ENCODE data around the gene CHKB. TPM values are rescaled to one million over a fixed set of nuclear protein-coding genes. Genes with fewer than 3 reads are reported as not detected.
A peak's percentile ranks its signal among the peaks of the same experiment; 100 is the strongest.

CHKB gene
- total and polyA plus RNA-seq, 2 of the 4 experiments (the other 2 are of a cell fraction): 8.1 to 36.9 TPM

DNA sequence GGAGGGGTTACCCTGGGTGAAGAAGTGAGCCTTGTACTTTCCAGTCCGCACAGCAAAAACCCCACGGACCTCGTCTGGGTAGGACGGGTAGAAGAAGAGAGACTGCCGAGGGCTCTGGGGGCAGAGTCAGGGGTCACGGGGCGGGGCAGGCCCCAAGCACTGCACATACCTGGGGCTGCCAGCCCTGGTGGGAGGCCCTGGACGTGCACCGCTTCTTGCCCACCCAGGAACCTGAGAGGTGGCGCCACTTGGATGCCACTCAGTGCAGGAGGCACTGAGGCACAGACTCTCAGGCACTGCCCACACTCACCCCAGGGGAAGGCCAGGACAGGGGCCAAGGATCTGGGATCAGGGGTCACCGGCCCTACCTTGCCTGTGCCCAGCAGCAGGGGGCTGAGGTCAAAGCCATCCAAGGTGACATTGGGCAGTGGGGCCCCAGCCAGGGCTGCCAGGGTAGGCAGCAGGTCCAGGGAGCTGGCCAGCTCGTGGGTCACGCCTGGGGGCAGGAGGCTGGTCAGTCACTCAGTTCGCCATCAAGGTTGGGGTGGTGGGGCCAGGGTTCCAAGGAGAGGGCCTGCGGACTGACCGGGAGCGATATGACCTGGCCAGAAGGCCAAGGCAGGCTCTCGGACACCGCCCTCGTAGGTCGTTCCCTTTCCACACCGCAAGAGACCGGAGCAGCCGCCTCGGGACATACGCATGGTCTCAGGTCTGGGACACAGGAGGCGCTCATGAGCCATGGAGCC lies 43.1 kb upstream of the CHKB start:
- Histone ChIP-seq H3K9me3 (ENCODE audit: control insufficient read depth, insufficient read depth, low read length) (no peaks in the 10 kb centered on the region), H2BK15ac (ENCODE audit: low read depth, low read length) (no peak overlapping the region), H2AK5ac (ENCODE audit: low read depth, low read length) (no peak overlapping the region), H3K14ac (replicated peaks; ENCODE audit: low read depth, low read length) (no peak overlapping the region), H4K8ac (ENCODE audit: low read depth in 2 of 2, low read length in 2 of 2) (no peak overlapping the region), H2BK120ac (ENCODE audit: low read depth, low read length) (no peak overlapping the region), H2BK5ac (ENCODE audit: low read depth, low read length, poor library complexity, severe bottlenecking) (no peak overlapping the region), H3K27ac (ENCODE audit: insufficient read depth, low read length) (no peak overlapping the region), H3K27me3 (ENCODE audit: control insufficient read depth, insufficient read depth, low read length) (no peaks in the 10 kb centered on the region), H3K4me3 (ENCODE audit: insufficient read depth, low read depth, low read length) (no peak overlapping the region), H3K4me2 (ENCODE audit: low read depth, low read length) (no peak overlapping the region), H3K9ac (ENCODE audit: low read depth, low read length) (no peak overlapping the region), H4K91ac (ENCODE audit: insufficient read depth, low read depth, low read length) (no peak overlapping the region), H3K56ac (ENCODE audit: extremely low read depth, insufficient read depth, low read length) (no peak overlapping the region), H3K4me1 (ENCODE audit: control insufficient read depth, insufficient read depth, low read length) (peaks cover 14% of the 10 kb centered on the region; the same call in 1 of the 2 replicates), H3K36me3 (ENCODE audit: control insufficient read depth, insufficient read depth, low read length) (peaks cover 2% of the 10 kb centered on the region; the same call in 1 of the 2 replicates), H3K4ac (ENCODE audit: low read depth, low read length) (no peak overlapping the region), H3K18ac (ENCODE audit: low read depth, low read length) (no peak overlapping the region), H2BK20ac (ENCODE audit: low read depth, low read length) (no peak overlapping the region), H2AFZ (replicated peaks; ENCODE audit: low read length, poor library complexity) (no peak overlapping the region), H4K20me1 (ENCODE audit: insufficient read depth, low read length) (peaks cover 6% of the 10 kb centered on the region), H3K9me1 (ENCODE audit: insufficient read depth, low read length) (peaks cover 9% of the 10 kb centered on the region), H2AK9ac (replicated peaks; ENCODE audit: low read depth, low read length, poor library complexity) (no peak overlapping the region), H3K79me1 (ENCODE audit: low read depth in 1 of 2, low read length in 2 of 2) (peaks cover 6 to 24% of the 10 kb centered on the region in 2 experiments; a peak in 2 of 4 replicates), H4K5ac (ENCODE audit: low read depth, low read length) (no peak overlapping the region), H3K23ac (ENCODE audit: low read depth, low read length) (no peak overlapping the region)
- ChIA-PET CTCF (no interaction called here), POLR2A (ENCODE audit: unreplicated experiment) (no interaction called here)
- 90% methylated on average over 12 of the region's 27 CpGs; no CpG with 5 or more reads in 1 of the 2 experiments for WGBS, 2 experiments (ENCODE audit: extremely low coverage in 2 of 2, insufficient read length in 1 of 2)
- dilution Hi-C loops (cut with HindIII; ENCODE audit: low sequenced_read_pairs, unreplicated experiment): no loop called here
- DNase-seq (no peak), ATAC-seq (ENCODE audit: low read depth) (no peak)
- no TSS peak for BruUV-seq (replicated peaks)
- TF ChIP-seq, protein P1, sequence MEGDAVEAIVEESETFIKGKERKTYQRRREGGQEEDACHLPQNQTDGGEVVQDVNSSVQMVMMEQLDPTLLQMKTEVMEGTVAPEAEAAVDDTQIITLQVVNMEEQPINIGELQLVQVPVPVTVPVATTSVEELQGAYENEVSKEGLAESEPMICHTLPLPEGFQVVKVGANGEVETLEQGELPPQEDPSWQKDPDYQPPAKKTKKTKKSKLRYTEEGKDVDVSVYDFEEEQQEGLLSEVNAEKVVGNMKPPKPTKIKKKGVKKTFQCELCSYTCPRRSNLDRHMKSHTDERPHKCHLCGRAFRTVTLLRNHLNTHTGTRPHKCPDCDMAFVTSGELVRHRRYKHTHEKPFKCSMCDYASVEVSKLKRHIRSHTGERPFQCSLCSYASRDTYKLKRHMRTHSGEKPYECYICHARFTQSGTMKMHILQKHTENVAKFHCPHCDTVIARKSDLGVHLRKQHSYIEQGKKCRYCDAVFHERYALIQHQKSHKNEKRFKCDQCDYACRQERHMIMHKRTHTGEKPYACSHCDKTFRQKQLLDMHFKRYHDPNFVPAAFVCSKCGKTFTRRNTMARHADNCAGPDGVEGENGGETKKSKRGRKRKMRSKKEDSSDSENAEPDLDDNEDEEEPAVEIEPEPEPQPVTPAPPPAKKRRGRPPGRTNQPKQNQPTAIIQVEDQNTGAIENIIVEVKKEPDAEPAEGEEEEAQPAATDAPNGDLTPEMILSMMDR (conservative IDR thresholded peaks at IDR 0.05; ENCODE audit: low read depth, low read length): 0 out of 2 replicates have a peak, but pooled peaks have one; percentile 17
- TF ChIP-seq, protein P2, sequence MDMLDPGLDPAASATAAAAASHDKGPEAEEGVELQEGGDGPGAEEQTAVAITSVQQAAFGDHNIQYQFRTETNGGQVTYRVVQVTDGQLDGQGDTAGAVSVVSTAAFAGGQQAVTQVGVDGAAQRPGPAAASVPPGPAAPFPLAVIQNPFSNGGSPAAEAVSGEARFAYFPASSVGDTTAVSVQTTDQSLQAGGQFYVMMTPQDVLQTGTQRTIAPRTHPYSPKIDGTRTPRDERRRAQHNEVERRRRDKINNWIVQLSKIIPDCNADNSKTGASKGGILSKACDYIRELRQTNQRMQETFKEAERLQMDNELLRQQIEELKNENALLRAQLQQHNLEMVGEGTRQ (IDR thresholded peaks at IDR 0.05; ENCODE audit: low read depth, low read length): no peak
- intact Hi-C loops (cut with micrococcal nuclease): no loop called here
- in situ Hi-C loops (cut with MboI; ENCODE audit: low sequenced_read_pairs): no loop called here
